GM18508 (cell line): ENCODE data around the gene GYG2.
"Not testable (repeated sequence)": the region's sequence is repeated elsewhere in the genome, so short reads cannot be mapped to it uniquely, and the experiment has no call there.

Experiments
- ATAC-seq: cut with Tn5 transposase; IDR thresholded peaks from one replicate; pipeline ENCODE4 v1.9.1; 2021; ENCODE audit warnings: moderate number of reproducible peaks; ENCODE audit not compliant: insufficient read depth, unreplicated experiment

The GYG2 gene

DNA sequence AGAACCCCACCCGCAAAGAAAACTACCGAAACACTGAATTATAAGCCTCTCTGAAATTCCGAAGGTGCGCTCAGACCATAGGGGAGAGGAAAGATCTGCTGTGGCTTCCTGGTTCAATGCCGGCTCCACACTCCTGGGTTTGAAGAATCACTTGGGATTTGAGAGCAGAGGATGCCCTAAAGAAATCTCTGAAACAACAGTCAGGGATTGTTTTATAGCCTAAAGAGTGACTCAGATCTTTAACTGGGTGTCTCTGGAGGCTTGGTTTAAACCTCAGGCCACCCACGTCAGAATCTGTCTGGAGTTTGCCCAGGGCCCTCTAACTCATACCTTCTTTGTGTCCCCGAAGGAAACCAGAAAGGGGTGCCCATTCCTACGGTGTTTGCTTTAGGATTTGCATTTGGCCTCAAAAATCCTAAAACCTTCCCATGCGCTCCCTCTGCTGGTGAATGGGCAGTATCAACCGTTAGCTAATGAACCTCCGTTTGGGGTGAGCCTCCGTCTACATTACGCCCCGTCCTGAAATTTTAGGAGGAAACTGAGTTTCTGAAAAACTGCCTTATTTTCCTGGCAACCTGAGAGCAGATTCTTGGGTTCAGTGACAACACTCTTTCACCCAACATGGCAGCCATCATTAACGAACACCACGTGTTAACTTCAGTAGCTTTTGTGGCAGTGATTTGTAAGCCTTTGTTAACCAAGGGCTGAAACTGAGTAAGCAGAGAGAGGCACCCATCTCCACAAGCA is 16.4 kb upstream of the GYG2 start:
- not testable (repeated sequence) for ATAC-seq

DNA sequence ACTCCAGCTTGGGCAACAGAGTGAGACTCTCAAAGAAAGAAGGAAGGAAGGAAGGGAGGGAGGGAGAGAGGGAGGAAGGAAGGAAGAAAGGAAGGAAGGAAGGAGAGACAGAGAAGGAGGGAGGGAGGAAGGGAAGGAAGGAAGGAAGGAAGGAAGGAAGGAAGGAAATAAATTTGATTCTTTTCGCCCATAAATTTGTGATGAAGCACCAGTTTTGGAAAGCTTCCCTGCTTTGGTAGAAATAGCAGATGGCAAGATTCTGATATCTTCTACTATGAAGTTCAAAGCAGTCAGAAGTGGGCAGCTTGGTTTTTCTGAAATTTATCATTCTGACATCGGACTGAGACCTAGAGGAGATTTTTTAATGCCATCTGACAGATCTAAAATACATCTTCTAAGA is 11.7 kb upstream of the GYG2 start:
- ATAC-seq: no peak

DNA sequence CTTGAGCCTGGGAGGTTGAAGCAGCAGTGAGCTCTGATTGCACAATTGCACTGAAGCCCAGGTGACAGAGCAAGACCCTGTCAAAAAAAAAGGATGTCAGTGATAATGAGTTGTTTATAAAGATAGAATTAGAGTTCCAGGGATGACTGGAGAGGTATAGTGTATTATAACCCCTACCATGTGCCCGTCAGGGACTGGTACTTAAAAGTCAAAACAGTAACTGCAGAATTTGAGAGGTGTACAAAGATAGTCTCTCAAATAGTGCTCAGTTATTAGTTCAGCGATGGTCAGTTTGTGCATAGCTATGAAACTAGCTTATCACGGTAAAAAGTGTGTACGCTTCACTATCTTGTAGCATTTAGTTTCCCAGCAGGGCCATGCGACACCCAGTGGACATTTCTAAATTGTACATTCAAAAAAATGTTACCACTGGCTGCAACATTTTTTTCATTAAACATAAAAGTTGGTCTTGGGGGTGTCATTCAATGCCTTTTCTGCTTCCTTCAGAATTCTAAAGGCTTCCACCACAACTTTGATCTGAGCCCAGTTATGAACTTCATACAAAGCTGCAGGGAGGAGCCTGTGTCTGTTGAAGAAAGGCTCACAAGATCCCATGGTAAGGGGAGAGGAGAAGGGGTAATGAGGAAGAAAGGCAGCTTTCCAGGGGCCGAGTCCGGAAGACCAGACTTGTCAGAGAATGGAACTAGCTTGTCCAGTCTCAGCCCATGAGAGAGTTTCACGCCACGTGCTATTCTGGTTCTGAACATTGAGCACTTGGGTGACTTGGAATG is 9.2 kb upstream of the GYG2 start:
- ATAC-seq: no peak

DNA sequence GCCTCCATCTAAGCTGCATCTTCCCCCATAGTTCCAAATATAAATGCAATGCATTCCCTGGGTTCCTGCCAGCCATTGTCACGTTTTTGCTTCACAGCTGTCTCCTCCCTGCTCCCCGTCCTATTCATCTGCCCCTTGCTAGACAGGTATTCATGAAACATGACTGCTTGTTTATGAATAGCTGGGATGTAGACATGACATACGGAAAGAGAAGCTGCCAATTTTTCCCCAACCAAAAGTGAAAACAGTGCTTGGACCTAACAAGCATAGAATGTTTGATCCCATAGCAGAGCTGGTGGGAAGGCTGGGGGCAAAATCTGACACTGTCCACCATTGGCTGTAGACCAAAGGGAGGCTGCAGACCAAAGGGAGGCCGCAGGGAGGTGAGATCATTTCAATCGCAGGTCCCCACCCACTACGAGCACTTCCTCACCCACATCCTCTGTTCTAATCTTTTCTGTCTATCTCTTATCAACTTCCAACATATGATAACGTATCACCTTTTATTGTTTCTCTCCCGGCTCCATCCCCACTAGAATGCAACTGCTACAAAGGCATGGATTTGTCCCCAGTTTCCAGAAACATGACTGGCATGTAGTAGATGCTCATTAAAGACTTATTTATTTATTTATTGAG is 8.5 kb upstream of the GYG2 start:
- ATAC-seq: no peak

DNA sequence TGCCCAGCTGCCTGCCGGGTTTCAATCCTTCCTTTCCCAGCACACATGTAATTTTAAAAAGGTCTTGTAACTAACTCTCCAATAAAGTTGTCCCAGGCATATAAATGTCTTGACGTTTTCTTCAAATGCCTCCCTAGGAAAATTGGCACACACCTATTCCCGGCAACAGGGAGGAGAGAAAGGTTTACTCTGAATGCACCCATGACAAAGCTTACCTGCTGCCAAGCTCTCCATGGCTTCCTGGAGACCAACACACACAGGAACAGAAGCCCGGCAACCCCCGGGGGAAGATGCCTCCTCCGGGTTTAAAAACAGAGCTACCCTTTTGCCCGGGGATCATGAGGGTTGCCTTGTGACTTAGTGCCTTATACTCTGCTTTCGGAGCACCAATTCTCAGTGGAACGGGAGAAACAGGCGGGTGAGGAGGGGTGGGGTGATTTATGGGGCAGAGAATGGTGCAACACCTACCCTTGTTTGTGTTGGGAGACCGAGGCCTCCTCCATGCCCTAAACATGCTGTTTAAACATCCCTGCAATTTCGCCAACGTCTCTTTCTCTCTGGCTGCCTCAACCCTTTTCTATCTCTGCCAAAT is 4.8 kb upstream of the GYG2 start:
- no peak for ATAC-seq

DNA sequence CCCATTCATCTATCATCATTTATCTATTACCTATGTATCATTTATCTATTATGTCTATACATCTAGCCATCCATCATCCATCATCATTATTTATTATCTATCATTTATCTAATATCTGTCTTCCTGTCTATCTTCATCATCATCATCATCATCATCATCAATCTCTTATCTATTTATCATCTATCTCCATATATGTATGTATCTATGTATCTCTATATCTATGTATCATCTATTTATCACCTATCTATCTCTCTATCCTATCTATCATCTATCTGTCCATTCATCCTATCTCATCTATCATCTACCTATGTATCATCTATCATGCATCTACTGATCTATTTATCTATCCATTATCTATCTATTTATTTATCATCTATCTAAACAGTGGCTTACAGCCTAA is 3.8 kb upstream of the GYG2 start:
- no peak for ATAC-seq

DNA sequence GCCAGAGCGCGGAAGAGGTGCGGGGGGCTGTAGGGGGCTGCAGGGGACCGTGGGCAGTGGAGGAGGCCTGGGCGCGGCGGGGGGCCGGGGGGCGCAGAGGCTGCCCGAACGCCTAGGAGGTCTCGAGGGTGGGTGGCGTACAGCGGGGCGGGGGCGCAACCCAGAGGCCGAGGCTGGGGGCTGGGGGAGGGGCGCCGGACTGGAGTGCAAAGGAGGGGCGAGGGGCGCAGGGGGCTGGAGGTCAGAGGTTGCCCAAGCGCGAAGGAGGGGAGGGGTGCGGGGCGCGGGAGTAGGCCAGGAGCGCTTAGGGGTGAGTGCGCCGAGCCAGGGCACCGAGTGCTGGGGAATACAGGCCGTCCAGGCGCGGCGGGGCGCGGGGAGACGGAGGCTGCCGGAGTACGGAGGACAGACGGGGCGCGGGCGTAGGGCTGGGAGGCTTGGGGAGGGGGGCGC is 255 bp downstream of the GYG2 start:
- ATAC-seq: no peak

DNA sequence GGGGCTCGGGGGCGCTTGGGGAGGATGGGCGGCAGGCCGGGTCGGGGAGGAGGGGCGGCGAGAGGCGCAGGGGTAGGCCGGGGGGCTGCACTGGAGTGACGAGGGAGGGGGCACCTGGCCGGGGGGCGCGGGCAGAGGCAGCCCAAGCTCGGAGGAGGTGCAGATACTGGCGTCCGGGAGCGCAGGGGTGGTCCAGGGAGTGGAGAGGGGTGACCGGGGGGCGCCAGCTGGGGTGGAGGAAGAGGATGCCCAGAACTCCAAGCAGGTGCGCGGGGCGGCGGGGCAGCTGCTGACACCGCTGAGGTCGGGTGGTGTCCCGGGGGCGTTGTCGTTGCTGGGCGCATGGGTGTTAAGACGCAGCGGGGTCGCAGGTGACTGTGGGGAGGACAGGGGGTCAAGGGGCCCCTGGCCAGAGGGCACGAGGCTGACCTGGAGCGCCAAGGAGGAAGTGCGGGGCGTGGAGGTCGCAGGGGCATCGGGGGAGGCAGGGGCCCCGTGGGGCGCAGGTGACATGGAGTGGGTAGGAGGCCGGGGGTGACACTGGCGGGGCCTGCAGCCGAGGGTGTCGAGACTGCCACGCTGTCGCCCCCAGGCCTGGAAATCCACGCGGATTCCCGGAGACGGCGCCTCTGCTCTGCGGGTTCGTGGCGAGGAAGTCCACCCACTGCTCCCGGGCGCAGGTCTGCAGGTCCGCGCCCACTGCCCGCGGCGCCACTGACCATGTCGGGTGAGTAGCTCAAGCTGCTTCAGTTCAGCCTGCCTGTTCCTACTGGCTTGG is 928 bp downstream of the GYG2 start:
- no peak for ATAC-seq

DNA sequence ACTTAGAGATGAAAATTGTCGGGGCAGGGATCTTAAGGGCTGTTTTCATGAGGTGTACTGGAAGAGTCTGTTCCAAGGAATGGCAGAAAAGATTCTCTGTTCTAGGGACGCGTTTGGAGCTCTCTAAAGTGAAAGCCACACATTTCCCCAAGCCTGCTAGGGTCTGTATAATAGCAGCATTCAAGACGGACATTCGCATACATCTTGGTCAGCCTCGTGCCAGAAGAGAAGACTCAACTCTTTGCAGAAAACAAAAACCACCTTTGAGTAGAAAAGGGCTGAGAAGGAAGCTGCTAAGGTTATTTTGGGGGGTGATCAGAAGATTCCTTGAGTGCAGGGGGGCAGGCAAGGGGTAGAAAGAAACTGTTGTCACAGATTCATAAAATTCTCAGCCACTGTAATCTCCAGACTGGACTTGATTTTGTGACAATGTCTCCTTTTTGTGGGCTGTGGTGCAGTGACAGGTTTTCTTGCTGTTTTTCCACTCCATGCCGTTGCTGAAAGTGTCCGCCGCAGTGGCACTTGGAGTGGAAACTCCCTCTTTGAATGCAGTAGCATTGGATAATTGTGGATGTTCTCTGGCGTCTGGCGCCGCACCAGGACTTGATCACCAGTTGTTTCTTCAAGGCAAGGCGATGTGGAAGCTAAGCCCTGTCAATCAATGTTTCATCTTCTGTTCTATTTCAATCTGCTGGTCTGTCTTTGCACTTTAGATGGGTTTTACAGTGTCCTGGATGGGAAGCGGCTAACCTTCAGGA is 2.9 kb downstream of the GYG2 start:
- ATAC-seq: no peak

DNA sequence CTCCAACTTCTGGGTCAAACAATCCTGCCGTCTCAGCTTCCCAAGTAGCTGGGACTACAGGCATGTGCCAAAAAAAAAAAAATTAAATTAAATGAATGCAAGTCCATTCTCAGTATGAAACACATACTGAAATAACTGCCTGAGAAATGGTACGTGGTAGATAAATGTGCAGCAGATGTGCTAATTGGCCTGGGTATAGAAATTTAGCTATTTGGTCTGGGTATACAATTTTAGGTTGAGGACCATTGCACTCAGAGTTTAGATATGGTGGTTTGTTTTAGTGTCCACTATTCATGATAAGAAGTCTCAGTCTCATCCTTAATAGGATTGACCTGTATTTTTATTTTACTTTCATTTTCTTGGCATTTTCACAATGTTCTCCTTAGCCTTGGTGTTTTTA is 9.2 kb downstream of the GYG2 start:
- no peak for ATAC-seq

DNA sequence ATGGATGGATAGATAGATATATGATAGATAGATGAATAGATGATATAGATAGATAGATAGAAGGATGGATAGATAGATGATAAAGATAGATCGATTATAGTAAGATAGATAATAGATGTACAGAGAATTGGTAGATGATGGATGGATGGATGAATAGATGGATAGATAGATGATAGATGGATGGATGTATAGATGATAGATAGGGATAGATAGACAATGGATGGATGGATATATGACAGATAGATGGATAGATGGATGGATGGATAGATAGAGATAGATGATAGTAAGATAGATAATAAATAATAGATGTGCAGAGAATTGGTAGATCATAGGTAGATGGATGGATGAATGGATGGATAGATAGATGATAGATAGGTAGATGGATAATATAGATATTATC is 12.2 kb downstream of the GYG2 start:
- ATAC-seq: no peak

DNA sequence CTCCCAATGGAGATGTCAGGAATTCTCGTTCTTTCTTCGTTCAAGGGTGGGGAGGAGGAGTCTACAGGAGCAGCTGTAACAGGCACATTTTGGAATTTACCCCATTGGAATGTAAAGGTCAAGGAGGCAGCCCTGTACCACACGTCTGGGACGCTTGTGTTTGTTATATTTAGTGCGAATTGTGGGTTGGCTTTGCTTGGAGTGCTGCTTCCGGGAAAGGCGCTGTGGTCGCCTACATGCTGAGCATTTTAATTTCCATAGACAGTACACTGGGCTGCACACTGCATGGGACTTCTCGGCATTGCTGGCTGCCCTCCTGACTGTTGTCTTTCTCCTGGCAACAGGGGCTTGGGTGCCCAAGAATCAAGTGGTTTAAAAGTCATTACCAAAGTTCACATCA is 12.8 kb downstream of the GYG2 start:
- no peak for ATAC-seq

DNA sequence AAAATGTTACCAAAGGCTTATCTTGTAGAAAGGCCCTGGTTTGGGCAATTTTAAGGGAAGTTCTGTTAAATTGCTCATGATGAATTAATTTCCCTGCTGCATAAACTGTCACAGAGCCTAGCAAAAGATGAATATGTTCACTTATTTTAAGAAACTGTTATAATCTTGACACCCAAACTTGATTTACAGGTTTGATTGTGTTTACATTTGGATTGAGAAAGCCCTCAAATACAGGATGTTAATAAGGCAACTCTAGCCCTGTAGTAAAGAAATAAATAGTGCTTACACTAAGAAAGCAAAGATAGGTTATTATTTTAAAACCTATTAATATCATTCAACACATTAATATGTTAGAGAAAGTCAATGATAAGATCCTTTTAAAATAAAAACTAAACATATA is 18.3 kb downstream of the GYG2 start:
- ATAC-seq: no peak

DNA sequence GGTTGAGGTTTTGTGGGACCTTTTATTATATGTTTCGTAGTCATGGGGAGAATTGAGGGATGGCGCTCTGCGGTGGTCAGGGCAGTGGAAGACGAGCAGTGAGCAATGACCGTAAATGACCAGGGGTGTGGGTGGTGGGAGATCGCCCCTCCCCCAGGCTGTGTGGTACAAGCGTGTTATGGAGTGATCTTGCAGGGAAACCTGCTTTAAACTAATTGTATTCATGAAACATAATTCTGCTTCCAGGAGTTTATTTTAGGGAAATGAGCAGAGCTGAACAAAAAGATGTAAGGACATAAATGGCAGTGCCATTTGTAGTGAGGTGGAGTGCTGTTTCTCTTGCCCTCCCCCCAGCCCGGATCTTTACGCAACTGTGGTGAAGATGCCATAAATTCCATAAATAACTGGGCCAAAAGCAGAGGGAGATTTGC is 20.2 kb downstream of the GYG2 start:
- ATAC-seq: no peak

DNA sequence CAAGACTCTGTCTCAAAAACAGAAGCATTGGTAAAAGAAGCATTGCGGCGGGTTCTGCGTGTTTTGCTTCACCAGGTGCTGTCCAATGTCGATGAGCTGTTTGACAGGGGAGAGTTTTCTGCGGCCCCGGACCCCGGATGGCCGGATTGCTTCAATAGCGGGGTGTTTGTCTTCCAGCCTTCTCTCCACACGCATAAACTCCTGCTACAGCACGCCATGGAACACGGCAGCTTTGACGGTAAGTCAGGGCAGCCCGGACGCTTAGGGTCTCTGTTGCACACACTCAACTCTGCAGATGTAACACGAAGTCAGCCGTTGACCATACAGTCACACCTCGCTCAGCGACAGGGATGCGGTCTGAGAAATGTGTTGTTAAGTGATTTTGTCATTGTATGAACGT is 26.2 kb downstream of the GYG2 start:
- ATAC-seq: no peak

DNA sequence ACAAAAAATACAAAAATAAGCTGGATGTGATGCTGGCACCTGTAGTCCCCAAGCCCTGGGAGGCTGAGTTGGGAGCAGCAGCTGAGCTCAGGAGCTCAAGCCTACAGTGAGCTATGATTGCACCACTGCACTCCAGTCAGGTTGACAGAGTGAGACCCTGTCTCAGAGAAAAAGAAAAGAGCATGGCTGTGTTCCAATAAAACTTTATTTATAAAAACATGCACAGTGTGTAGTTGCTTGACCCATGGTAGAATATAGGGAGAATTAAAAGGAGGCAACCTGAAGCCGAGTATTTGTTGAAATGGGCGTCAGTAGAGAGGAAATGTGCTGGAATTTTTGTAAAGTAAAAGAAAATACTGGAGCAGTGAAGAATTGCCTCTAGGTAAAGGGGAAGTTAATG is 27.0 kb downstream of the GYG2 start:
- no peak for ATAC-seq

DNA sequence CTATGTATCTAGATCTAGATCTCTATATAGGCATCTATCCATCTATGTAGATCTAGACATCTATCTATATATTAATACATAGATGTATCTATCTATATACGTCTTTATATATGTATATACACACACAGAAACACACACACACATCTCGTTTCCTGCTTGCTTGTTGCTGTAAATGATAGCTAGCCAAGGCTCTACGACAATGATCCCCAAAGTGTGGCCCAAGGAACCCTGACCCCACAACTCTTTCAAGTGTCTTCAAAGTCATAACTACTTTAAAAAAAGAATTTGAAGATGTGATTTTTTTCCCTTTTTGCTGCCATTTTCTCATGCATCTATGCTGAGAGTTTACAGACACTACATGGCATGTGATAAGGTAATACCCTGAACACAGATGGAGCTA is 28.8 kb downstream of the GYG2 start:
- no peak for ATAC-seq

DNA sequence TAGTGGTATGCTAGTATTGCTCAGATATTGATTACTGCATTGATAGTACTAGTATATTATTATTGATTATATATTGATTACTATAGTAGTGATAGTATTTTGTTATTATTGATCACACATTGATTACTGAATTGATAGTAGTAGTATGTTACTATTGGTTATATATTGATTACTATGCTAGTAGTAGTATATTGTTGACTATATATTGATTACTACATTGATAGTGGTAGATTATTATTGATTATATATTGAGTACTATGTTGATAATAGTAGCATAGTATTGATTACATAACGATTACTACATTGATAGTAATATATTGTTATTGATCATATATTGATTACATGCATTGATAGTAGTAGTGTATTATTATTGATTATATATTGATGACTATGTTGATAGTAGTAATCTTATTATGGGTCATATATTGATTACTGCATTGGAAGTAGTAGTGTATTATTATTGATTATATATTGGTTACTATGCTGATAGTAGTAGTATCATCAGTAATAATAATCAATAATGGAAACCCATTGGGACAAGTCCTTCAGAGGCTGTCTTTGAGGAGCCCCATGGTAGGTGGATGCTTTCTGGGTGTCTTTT is 30.6 kb downstream of the GYG2 start:
- no peak for ATAC-seq

DNA sequence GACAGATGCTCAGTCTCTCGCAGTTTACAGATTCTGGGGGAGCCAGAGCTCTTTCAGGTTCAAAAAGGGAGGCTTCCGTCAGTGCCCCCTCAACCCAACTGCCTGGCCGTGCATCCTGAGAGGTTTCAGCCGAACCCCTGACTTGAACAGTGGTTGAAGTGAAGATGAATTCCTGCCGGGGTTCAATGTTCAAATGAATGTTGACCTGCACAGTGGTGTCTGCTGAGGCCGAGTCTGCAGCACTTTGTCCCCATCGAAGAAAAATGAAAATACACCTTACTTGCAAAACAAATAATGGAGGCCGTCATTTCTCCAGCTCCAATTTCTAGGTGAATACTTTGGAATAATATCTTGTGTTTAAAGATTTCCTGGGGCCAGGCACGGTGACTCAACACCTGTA is 33.7 kb downstream of the GYG2 start:
- no peak for ATAC-seq
